HG03442 (cell line): ENCODE measurements around the gene TBL1X.

Experiments used
- ATAC-seq: cut with Tn5 transposase; IDR thresholded peaks from one replicate; pipeline ENCODE4 v1.9.1; 2021; ENCODE audit warnings: mild to moderate bottlenecking, moderate library complexity; ENCODE audit not compliant: unreplicated experiment

TBL1X gene

DNA sequence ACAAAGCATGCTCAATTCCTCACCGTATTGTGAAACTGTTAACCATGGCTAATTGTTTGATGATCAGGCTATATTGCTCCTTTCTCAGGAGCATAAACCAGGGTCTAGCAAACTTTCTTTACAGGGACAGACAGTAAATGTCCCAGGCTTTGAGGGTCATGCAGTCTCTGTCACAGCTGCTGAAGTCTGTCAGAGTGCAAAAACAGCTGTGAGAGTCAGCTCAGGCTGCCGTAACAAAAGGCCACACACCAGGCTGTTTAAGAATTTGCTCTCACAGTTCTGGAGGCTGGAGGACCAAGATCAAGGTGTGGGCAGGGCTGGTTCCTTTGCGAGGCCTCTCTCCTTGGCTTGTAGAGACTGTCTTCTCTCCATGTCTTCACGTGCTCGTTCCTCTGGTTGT is 225.2 kb downstream of the TBL1X start:
- ATAC-seq: no peak

DNA sequence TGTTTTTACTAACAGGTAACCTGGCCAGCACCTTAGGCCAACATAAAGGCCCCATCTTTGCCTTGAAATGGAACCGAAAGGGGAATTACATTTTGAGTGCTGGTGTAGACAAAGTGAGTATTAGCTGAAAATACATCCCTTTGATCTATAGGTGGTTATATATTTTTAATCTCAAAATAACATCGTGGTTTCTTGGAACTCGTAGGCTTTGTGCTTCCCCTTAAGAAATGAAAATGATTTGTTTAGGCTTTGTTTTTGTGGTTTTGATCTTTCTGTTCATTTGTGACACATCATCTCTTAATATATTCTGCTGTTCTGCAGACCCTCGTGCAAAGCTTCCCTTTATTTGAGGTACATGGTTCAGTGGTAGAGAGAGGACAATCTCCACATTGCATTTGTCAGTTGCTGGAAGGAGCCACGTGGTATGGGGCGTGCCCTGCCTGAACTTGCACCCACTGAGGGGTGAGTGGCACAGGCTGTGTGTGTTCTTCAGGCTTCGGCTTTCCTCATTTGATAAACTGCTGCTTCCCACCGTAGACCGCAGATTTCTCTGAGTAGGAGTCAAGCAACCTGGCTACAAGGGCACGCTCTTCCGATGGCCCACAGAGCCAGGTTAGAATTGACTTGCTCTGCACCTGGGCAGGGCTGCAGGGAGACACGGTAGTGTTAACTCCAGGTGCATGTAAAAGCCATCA is 228.6 kb downstream of the TBL1X start:
- no peak for ATAC-seq

DNA sequence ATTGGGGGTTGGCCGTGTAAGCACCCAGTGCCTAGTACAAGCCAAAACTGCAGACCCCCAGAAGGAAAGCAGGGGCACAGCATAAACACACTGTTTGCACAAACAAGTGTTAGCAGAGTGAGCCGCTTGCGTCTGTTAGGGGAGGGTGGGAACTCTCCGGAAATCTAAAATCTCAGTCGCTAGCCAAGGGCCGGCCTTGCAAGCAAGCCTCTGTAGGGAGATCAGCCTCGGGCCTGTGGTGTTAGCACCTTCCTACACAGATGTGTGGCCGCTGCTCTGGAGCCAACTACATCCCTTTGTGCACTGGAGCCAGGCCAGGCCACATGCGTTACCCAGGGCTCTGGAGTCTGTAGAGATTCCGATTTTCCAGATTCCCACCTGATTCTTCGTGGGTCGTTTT is 233.7 kb downstream of the TBL1X start:
- no peak for ATAC-seq

DNA sequence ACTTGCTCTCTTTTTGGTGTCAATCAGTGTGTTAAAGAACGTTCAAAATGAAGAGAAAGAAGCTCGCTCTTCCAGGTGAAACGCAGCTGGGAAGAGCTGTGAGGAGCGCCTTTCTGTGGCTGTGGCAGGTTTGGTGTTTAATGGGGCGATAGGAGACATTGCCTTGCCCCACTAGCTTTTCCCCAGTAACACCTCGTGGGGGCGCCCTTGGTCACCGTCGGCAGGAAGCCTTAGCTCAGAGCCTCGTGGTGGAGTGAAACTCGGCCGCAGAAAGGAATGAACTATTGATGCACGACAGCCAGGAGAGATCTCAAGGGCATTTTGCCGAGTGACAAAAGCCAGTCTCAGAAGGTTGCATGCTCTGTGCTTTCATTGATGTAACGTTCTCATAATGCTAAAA is 235.7 kb downstream of the TBL1X start:
- ATAC-seq: no peak

DNA sequence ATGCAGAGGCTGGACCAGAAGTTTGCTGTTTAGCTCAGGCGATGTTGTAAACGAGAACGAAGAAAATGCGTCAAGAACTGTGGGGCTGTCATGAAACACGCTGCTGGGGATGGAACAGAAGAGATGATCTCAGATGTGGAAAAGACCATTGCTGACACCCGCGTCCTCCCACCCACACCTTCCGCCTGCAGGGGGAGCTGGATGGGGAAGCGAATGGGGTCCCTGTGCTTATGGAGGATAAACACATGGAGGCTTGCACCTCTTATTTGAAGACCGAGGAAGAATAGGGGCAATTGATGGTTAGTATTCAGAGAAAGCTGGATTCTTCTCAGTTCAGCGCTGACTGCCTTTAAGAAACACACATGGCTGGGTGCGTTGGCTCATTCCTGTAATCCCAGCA is 236.9 kb downstream of the TBL1X start:
- ATAC-seq: no peak

DNA sequence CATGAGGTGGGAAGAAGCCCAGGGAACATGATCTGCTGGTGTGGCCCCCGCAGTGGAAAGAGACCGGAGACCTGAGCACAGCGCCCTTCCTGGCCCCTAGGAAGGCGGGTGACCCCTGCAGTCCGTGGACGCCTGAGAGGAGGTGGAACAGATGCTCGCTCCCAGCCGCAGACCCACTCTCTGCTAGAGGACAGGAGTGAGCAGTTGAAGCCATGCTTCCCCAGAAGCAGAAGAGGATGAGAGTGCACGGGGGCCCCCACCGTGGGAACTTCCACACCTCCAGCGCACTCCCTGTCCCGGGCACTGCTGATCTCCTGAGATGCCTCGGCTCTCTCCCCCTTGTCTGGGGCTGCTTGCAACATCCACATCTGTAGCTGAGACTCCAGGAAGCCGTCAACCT is 238.5 kb downstream of the TBL1X start:
- no peak for ATAC-seq

DNA sequence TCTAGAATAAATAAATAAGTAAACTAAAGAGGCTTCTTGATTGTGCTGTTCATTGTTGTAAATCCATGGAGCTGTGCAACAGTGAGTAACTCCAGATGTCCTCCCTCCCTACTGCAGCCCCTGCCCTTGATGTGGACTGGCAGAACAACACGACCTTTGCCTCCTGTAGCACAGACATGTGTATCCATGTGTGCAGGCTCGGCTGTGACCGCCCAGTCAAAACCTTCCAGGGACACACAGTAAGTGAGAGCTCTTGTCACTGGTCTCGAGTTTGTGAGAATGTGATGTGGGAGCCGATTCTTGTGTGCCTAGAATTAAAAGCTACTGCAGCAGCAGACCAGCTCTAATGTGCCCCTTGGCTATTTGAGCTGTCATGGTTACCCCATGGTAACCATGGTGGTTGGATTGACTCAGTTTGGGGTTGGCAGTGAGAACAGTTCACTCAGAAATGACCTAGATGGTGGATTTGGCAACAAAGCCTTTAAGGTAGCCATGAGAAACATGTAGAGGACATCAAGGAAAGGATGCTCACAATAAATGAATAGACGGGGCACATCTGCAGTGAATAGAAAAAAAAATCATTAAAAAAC is 240.1 kb downstream of the TBL1X start:
- ATAC-seq: no peak

DNA sequence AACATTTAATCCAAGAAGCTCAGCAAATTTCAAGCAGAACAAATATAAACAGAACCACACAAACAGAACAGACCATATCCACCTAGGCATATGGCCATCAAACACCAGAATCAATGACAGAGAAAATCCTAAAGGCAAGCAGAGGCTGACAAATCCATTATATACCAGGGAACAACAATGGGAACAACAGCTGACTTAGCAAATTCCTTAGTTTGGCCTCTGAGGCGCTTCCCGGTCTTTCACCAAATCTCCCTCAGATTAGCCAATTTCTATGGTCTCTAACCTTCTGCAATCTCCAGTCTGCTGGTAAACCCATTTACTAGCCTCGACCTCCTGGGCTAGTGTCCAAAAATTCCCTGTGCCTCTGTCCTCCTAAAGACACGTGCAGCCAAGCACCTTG is 241.6 kb downstream of the TBL1X start:
- ATAC-seq: no peak

DNA sequence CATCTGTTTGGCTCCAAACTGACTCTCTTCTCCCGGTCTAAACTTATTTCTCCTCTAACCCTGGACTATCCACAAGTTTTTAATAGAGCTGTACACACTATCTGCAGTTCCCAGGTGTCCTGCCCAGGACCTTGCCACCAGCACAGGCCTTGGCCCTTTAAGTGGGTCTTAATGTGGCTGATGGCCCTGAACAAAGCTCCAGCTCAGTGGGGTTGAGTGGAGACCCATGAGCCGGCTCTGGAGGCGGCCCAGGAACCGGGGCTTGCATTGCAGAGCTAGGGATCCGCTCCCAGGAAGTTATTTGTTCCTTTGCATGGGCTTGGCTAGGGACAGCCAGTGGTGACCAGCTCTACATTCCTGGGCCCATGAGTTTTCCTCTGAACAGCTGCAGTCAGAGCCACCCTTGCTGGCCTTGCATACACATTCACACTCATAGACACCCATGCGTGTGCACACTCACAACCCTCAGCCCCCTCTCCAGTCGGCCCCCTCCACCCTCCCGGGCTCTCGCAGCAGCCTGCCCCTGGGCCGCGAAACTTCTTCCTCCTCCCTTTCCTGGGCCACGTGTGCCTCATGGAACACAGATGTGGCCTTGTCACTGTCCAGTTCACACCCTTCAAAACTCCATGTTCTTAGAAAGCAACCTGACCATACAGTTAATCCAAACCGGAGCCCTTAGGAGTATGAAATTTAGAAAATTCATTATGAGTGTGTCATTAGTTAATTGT is 242.6 kb downstream of the TBL1X start:
- no peak for ATAC-seq

DNA sequence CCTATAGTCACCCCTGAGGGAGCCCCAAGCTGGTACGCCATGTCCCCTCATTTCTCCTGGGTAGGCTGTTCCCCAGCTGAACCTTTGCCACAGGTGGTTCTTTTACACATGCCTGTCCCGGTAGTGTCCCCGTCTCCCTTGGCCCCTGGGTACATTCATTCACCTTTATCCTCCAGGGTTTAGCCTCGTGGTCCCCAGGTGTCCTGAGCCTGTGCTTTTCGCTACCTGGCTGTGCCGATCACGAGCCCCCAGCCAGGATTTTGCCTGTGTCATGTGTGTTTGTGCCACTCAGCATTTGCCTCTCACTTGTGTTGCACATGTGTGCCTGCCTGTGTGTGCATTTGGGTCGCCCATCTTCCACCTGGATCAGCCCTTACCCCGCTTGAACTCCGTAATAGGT is 243.2 kb downstream of the TBL1X start:
- ATAC-seq: no peak

DNA sequence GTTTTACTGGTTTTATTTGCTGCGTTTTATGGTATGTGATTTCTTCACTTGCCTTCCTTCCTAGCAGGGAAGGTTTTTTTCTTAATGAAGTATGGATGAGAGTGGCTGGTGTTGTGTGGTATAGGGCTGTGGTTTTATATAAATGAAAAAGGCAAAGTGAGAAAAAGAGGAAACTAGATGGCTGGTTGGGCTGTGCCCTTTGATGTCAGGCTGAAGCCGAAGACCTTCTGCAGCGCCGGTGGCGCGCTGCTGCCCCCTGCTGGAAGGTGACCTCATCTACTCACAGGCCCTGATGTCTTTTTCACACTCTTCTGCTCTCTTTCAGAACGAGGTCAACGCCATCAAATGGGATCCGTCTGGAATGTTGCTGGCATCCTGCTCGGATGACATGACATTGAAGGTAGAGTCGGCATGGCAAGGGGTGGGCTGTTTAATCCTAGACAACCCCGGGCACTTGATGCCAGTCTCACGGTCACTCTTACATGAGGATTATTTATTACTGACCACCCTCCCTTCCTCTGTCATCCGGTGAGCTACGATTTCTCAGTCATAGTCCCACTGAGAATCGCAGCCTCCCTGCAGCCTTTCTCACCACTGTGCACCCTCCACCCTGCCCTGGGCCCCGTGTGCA is 244.2 kb downstream of the TBL1X start:
- peak; percentile 74 for ATAC-seq

DNA sequence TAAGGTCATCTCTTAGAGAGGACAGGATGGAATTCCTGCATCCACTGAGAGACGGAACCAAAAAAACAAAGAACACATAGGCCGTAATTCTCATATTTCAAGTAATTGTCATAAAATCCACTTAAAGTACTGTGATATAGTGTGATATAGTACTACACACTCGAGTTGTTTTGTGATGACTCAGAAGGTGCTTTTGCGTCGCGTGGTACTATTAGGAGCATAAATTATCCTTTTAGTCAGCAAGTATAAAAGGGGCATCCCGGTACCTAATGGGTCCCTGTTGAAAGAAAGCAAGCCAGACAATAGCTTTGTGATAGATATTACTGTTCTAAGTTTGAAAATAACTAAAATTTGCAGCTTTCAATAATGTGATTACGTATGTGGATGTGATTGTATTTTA is 245.5 kb downstream of the TBL1X start:
- peak; percentile 64 for ATAC-seq

DNA sequence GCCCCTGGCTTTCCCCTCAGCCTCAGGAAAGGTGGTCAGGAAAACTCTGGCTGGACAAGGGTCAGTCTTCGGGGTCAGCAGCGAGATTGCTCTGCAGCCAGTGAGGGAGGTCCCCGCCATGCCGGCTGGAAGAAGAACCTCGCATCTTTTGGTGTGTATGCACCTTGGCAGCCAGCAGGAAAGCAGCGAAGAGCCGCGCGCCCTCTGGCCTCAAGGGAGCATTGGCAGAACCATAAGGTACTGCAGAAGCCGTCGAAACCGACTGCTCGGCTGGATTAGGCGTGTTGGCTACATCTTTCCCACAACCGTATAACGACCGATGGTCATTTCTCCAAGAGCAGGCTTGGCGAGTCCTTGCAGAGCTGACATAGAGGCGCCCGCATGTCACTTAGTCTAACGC is 252.5 kb downstream of the TBL1X start:
- ATAC-seq: no peak

DNA sequence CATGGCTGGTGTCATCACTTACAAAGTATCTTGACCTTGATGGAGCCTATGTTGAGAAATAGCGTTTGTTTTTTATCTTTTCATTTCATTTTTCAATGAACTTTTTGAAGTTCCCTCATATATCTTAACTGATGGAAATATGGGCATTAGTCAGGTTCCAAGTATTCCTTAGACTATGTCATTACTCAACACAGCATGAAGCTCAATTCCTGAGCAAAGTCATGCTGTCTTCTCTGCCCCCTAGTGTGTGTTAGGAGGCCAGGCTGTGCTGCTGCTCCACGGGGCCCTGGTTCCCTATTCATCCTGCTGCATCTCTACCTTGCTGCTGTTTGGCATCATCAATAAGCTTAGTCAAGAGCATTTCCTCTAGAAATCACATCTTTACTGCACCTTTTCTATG is 259.9 kb downstream of the TBL1X start:
- no peak for ATAC-seq

DNA sequence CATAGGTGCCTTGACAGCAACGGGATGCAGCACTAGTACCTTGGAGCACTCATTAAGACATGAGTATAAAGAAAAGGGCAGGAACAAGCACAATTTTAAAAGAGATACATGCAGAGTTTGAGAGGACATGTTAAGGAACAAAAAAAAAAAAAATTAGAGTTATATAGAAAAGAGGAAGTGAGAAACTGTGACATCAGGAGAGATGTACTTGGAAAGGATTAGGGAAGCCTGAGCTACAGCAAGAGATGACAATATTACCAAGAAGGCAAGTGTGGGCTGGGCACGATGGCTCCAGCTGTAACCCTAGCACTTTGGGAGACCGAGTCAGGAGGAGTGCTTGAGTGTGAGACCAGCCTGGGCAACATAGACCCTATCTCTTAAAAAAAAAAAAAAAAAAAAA is 263.4 kb downstream of the TBL1X start:
- no peak for ATAC-seq

DNA sequence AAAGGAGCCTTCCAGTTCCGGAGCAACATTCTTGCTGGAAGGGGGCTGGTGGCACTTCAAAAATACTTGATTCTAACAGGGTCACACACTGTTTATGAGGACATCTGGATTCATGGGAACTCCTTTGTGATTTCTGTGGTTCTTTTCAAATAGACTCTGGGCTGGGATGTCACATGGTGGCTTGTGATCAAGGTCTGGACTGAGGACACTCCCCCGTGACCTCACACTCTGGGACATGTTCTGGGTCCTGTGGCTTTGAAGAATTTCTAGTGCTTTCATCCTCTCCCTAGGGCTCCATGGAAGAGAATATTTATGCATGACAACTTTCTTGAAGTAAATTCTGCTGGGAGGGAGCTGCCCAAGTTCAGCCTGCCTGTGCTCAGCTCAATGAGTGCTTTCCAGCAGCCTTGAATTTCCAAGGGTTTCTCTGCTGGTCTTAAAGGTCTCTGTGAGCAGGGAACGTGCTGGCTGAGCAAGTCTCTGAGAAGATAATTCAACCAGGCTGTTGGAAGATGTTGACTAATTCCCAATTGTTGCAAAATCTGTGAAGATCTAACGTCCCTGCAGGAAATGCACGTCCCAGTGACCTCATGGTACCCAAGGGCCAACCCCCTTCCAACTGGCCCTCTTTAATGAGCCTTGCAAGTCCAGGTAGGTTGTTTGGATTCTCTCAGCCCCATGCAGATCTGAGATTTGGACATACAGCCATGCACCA is 264.5 kb downstream of the TBL1X start:
- no peak for ATAC-seq

DNA sequence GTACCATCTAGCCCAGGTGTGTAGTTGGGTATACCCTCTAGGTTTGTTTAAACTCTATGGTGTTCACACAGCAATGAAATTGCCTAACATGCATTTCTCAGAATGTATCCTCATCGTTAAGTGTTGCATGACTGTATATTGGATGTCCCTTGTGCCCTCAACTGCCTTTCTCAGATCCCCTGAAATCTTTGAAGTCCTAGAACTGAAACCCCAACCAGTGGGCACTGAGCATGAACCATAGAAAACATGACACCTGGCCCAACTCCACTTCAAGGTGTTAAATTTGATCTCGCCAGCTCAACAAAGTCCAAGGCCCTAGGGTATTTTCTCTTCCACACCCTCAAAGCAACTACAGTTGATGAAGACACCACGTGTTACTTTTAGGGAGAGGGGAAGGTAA is 265.2 kb downstream of the TBL1X start:
- no peak for ATAC-seq

DNA sequence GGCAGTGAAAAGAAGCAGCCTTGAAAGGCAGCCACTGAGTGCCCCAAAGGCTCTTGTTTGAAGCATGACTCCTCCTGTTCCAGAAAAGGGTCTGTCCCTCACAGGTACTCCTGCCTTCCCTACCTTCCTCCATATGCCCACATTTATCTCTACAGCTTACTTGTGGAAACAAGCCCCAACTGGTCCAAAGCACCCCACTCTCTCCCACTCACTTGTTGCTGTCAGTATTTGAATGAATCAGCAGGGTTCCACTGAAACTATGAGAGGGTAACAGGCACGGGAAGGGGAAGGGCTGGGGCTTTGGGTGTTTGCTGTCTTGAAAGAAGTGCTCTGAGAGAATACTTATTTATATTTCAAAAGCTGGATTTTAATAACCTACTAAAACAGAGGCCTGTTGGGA is 265.9 kb downstream of the TBL1X start:
- ATAC-seq: no peak

DNA sequence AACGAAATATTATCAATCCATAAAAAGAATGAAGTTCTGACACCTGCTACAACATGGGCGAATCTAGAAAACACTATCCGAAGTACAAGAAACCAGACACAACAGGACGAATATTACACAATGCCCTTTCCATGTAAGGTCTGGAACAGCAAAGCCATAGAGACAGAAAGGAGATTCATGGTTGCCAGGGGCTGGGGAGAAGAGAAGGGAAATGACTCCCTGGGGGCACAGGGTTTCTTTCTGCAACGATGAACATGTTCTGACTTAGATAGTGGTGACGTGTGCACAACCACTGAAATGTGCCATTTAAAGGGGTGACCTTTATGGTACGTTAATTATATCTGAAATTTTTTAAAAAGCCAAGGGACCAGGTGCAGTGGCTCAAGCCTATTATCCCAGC is 272.5 kb downstream of the TBL1X start:
- no peak for ATAC-seq

DNA sequence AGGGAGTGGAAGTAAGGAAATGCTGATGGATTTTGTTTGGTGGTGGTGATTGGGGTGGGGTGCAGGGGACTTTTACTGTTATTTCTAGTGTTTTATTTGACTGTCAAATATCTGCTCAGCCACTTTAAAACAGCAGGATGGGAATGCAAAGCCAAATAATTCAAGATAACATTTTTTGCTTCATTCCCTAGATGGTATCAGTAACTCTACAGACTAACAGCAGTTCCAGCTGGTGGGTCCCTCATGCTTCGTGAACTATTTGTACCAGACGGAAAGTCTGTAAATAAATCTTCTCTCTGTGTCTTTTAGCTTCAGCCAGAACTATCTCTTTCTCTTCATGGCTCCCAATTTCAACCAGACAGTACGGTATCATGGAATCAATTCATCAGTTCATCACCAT is 273.3 kb downstream of the TBL1X start:
- ATAC-seq: no peak

DNA sequence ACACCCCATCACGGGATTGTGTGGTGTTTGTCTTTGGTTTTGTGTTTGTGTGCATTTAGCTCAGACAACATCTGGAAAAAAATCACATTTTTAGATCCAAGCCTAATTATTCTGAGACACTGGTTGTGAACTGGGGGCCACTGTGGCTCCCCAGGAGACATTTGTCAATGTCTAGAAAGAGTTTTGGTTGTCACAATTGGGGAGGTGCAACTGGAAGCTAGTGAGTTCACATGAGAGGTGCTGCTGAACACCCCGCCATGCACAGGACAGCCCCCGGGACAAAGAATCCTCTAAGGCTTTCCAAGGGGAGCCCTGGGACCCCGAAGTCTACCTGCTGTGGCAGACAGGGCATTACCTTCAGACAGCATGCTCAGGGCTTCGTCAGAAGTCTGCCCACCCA is 274.3 kb downstream of the TBL1X start:
- no peak for ATAC-seq
